SK-N-SH (cell line): ENCODE measurements around the gene XXYLT1. TPM values are rescaled to one million over a fixed set of nuclear protein-coding genes. Genes with fewer than 3 reads are reported as not detected.

Source experiments
- CTCF ChIA-PET: fragments of 300-600, 350-600 bp; formaldehyde crosslinking; extraction: SDS; loops from one replicate; lab custom pipeline; 2021; lab: Yijun Ruan, JAX
- POLR2A ChIA-PET: fragments of 350-600 bp; sonication (Branson Sonifier 250); formaldehyde crosslinking; extraction: SDS; loops from one replicate; lab custom pipeline; 2020; ENCODE audit warnings: antibody characterized with exemption, inconsistent platforms; lab: Yijun Ruan, JAX
- DNase-seq: peaks from one replicate; pipeline ENCODE4 v3.0.0; 2012
- H2AFZ ChIP-seq: fragments of 200-600 bp; sonication (generic); 2 replicates; pipeline ENCODE4 v1.8.1; 2016; ENCODE audit warnings: antibody characterized with exemption, mild to moderate bottlenecking, low read depth
- H3F3A ChIP-seq: fragments of 200-600 bp; sonication (generic); replicated peaks from 2 replicates; pipeline ENCODE3; 2016; ENCODE audit warnings: antibody characterized with exemption, mild to moderate bottlenecking; ENCODE audit not compliant: insufficient read depth
- H3K27ac ChIP-seq, 2 experiments: fragments of 200-500 bp in 1 of 2; fragments of 200-600 bp in 1 of 2; sonication (Bioruptor generic) in 1 of 2; sonication (generic), shearing (Covaris generic) in 1 of 2; 2 replicates each; pipeline versions ENCODE4 v1.5.1 to v1.6.1; 2014 to 2016; ENCODE audit warnings: low read depth in 2 of 2, inconsistent platforms in 1 of 2, low read length in 1 of 2, mild to moderate bottlenecking in 1 of 2, mixed read lengths in 1 of 2
- H3K27me3 ChIP-seq: fragments of 200-600 bp; sonication (generic), shearing (Covaris generic); 2 replicates; pipeline ENCODE4 v1.6.1; 2016; ENCODE audit warnings: mixed run types; ENCODE audit not compliant: insufficient read depth
- H3K36me3 ChIP-seq, 2 experiments: fragments of 200-500 bp in 1 of 2; fragments of 200-600 bp in 1 of 2; sonication (Bioruptor generic) in 1 of 2; sonication (generic) in 1 of 2; replicated peaks in 1 of 2; 2 replicates each; pipeline versions ENCODE3 to v1.5.1; 2014 to 2016; ENCODE audit warnings: low read length in 1 of 2, mild to moderate bottlenecking in 1 of 2; ENCODE audit not compliant: insufficient read depth in 2 of 2, control insufficient read depth in 1 of 2
- H3K4me1 ChIP-seq, 2 experiments: fragments of 200-500 bp in 1 of 2; fragments of 200-600 bp in 1 of 2; sonication (Bioruptor generic) in 1 of 2; sonication (generic), shearing (Covaris generic) in 1 of 2; 2 replicates each; pipeline versions ENCODE4 v1.5.1 to v1.6.1; 2014 to 2016; ENCODE audit warnings: low read depth in 1 of 2, low read length in 1 of 2, mixed run types in 1 of 2; ENCODE audit not compliant: insufficient read depth in 2 of 2, control insufficient read depth in 1 of 2
- H3K4me2 ChIP-seq: fragments of 200-600 bp; sonication (generic), shearing (Covaris generic); 2 replicates; pipeline ENCODE4 v1.6.1; 2017; ENCODE audit warnings: mixed run types
- H3K4me3 ChIP-seq, 2 experiments: fragments of 200-500 bp in 1 of 2; fragments of 200-600 bp in 1 of 2; sonication (Bioruptor generic) in 1 of 2; sonication (generic), shearing (Covaris generic) in 1 of 2; 2 replicates each; pipeline versions ENCODE4 v1.5.1 to v1.8.1; 2014 to 2016; ENCODE audit warnings: low read depth in 2 of 2, inconsistent platforms in 1 of 2, low read length in 1 of 2, mild to moderate bottlenecking in 1 of 2, mixed read lengths in 1 of 2, moderate library complexity in 1 of 2
- H3K79me2 ChIP-seq: fragments of 200-600 bp; sonication (generic); 2 replicates; pipeline ENCODE4 v1.8.1; 2017; ENCODE audit warnings: mild to moderate bottlenecking; ENCODE audit not compliant: insufficient read depth
- H3K9ac ChIP-seq: fragments of 200-600 bp; sonication (generic); 2 replicates; pipeline ENCODE4 v1.6.1; 2017; ENCODE audit warnings: mixed run types
- H3K9me2 ChIP-seq: fragments of 200-600 bp; sonication (generic); 2 replicates; pipeline ENCODE4 v1.6.1; 2017; ENCODE audit warnings: mixed run types
- H3K9me3 ChIP-seq: fragments of 200-600 bp; sonication (generic); 2 replicates; pipeline ENCODE4 v1.6.1; 2017; ENCODE audit warnings: mixed run types, mild to moderate bottlenecking, moderate library complexity
- H4K20me1 ChIP-seq: fragments of 200-600 bp; sonication (generic); 2 replicates; pipeline ENCODE4 v1.6.1; 2017; ENCODE audit warnings: mild to moderate bottlenecking, mixed run types; ENCODE audit not compliant: insufficient read depth
- CHD2 ChIP-seq: fragments of 150-350 bp; IDR thresholded peaks from 2 replicates; pipeline ENCODE4 v1.6.1; 2018; ENCODE audit warnings: low read length; ENCODE audit not compliant: partially characterized antibody
- FOXJ3 ChIP-seq: sonication (generic); formaldehyde crosslinking; IDR thresholded peaks from 2 replicates; pipeline ENCODE4 v1.5.1; 2020; ENCODE audit warnings: mild to moderate bottlenecking, missing genetic modification reagents
- NFIC ChIP-seq: IDR thresholded peaks from 2 replicates; pipeline ENCODE4 v1.4.0; 2012; ENCODE audit warnings: borderline replicate concordance
- POLR2AphosphoS5 ChIP-seq: IDR thresholded peaks from 2 replicates; pipeline ENCODE4 v1.6.1; 2012; ENCODE audit warnings: low read depth, low read length
- RAD21 ChIP-seq: IDR thresholded peaks from 2 replicates; pipeline ENCODE4 v1.6.1; 2012; ENCODE audit warnings: mild to moderate bottlenecking, low read length
- REST ChIP-seq: IDR thresholded peaks from 2 replicates; pipeline ENCODE4 v1.6.1; 2012; ENCODE audit warnings: mild to moderate bottlenecking, low read depth, low read length, moderate library complexity
- RFX5 ChIP-seq: IDR thresholded peaks from 2 replicates; pipeline ENCODE4 v1.6.1; 2012; ENCODE audit warnings: mild to moderate bottlenecking, improper control_type of control experiment, low read length
- RXRA ChIP-seq: IDR thresholded peaks from 2 replicates; pipeline ENCODE4 v1.4.0; 2012; ENCODE audit warnings: low read depth, mild to moderate bottlenecking, borderline replicate concordance
- TCF12 ChIP-seq: IDR thresholded peaks from 2 replicates; pipeline ENCODE4 v1.4.0; 2012
- WGBS: methylation state at CpG from one replicate; pipeline ENCODE4 v1.1.6; 2017; ENCODE audit warnings: low lambda C conversion rate; 5-methylcytosine and 5-hydroxymethylcytosine counted together
- polyA plus RNA-seq, 3 experiments: library from polyadenylated mRNA; depleted of rRNA; stranded (reverse); fragments of >200 nt; gene quantifications; 2 replicates each; pipeline ENCODE4 v1.2.3, GENCODE V29; 2012
- TF ChIP-seq, protein P1 (sequence below): IDR thresholded peaks from 2 replicates; pipeline ENCODE4 v1.4.0; 2012; ENCODE audit warnings: low read depth, borderline replicate concordance
- TF ChIP-seq, protein P2 (sequence below): fragments of 150-350 bp; IDR thresholded peaks from 2 replicates; pipeline ENCODE4 v1.6.1; 2017; ENCODE audit warnings: antibody characterized with exemption, low read length, low read depth, borderline replicate concordance

Gene XXYLT1
- polyA plus RNA-seq, 1 of the 3 experiments (the other 2 are of a cell fraction), result 22.6 TPM

- peak overlapping the region; percentile 67 to 84 for H3K27ac ChIP-seq
- peak; percentile 41 for DNase-seq
- POLR2A ChIA-PET, result no interaction called here
- H3K4me1 ChIP-seq, result peaks cover 24 to 42% of the 10 kb centered on the region in 2 experiments
- no peaks in the 10 kb centered on the region for H3K9me2 ChIP-seq
- peak; percentile 81 for TF ChIP-seq NFIC
- no peak for TF ChIP-seq RFX5
- peak overlapping the region; percentile 59; the same call in 1 of the 2 replicates for H3K4me2 ChIP-seq
- peaks cover 47% of the 10 kb centered on the region for H3K79me2 ChIP-seq
- no peak overlapping the region for H3K9ac ChIP-seq
- H3K36me3 ChIP-seq, result no peaks in the 10 kb centered on the region
- H3K4me3 ChIP-seq, result no peak overlapping the region; a peak in 1 of 4 replicates
- no peaks in the 10 kb centered on the region for H3K9me3 ChIP-seq
- H2AFZ ChIP-seq, result no peak overlapping the region
- CTCF ChIA-PET, result interaction anchor here (1.0 to 2.4 kb wide), 5 partner anchors 8 to 522 kb away, joined by 3 to 9 read pairs (median 4); no protein-coding TSS in a partner anchor
- no peaks in the 10 kb centered on the region for H3K27me3 ChIP-seq
- no peaks in the 10 kb centered on the region for H4K20me1 ChIP-seq
- WGBS, result 62% methylated on average over 13 of the region's 13 CpGs
- H3F3A ChIP-seq, result peaks cover 17% of the 10 kb centered on the region
Observed at GRCh38 chr3:195204360-195205163, 66.4 kb downstream of the XXYLT1 start.

DNA sequence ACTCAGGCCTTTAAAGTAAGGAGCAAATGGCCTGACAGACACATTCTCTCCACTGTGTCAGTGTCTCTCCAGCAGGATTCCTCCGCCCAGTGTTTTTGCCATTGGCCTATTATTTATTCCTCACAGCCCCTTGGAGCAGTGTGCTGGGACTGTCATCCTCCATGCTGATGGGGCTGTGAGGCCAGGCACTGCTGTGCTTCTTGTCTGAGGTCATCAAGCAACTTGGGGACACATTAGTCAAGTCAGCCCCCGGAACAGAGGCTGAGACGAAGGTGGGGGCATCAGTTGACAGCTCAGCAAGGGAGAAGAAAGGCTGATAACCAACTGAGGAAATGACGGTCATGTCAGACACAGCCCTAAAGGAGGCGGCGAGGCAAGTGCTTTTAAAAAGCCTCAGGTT lies 67.4 kb downstream of the XXYLT1 start:
- H4K20me1 ChIP-seq, result no peaks in the 10 kb centered on the region
- H3K4me1 ChIP-seq, result peaks cover 20 to 32% of the 10 kb centered on the region in 2 experiments
- H3K27ac ChIP-seq, result peak overlapping the region in 1 of 2 experiments; percentile 9; a peak in 1 of 4 replicates
- CTCF ChIA-PET, result interaction anchor here (1.0 to 2.4 kb wide), 2 partner anchors 16 to 19 kb away, joined by 4 to 9 read pairs; no protein-coding TSS in a partner anchor
- 93% methylated on average over 6 of the region's 6 CpGs for WGBS
- POLR2A ChIA-PET, result no interaction called here
- H3K9me3 ChIP-seq, result no peaks in the 10 kb centered on the region
- peaks cover 45% of the 10 kb centered on the region for H3K79me2 ChIP-seq
- H3K4me3 ChIP-seq, result no peak overlapping the region
- peaks cover 16% of the 10 kb centered on the region for H3F3A ChIP-seq
- no peaks in the 10 kb centered on the region for H3K27me3 ChIP-seq
- no peak overlapping the region for H3K9ac ChIP-seq
- no peak for TF ChIP-seq CHD2
- no peak for TF ChIP-seq RAD21
- H2AFZ ChIP-seq, result no peak overlapping the region
- DNase-seq, result no peak
- no peak overlapping the region for H3K4me2 ChIP-seq
- H3K9me2 ChIP-seq, result no peaks in the 10 kb centered on the region
- H3K36me3 ChIP-seq, result no peaks in the 10 kb centered on the region

DNA sequence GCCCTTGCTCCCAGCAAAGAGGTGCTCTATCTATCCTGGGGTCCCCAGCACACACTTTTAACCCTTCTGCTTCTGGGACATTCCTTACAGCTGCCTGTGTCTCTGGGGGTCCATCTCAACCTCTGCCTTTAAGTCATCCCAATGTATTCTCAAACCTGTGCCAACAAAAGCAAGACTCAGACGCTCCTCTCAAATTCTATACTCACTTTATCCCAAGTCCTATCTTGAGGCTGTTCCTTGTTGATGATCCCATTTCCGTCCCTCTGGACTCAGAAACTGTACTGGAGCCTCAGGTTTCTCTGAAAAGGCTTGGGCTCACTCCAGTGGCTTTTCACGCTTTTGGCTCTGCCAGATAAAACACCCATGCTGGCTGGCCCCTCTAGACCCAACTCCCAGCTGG lies 69.7 kb downstream of the XXYLT1 start:
- Histone ChIP-seq H3F3A (peaks cover 39% of the 10 kb centered on the region), H3K36me3 (no peaks in the 10 kb centered on the region), H3K4me3 (no peak overlapping the region), H3K9ac (no peak overlapping the region), H3K4me2 (no peak overlapping the region), H2AFZ (no peak overlapping the region), H3K79me2 (peaks cover 40% of the 10 kb centered on the region), H3K27me3 (no peaks in the 10 kb centered on the region), H3K9me3 (no peaks in the 10 kb centered on the region), H3K27ac (no peak overlapping the region), H4K20me1 (no peaks in the 10 kb centered on the region), H3K9me2 (no peaks in the 10 kb centered on the region), H3K4me1 (peaks cover 25 to 40% of the 10 kb centered on the region in 2 experiments)
- POLR2A ChIA-PET, result no interaction called here
- TF ChIP-seq POLR2AphosphoS5 (no peak), FOXJ3 (no peak), TCF12 (no peak), REST (no peak), RXRA (no peak)
- TF ChIP-seq, protein P1, sequence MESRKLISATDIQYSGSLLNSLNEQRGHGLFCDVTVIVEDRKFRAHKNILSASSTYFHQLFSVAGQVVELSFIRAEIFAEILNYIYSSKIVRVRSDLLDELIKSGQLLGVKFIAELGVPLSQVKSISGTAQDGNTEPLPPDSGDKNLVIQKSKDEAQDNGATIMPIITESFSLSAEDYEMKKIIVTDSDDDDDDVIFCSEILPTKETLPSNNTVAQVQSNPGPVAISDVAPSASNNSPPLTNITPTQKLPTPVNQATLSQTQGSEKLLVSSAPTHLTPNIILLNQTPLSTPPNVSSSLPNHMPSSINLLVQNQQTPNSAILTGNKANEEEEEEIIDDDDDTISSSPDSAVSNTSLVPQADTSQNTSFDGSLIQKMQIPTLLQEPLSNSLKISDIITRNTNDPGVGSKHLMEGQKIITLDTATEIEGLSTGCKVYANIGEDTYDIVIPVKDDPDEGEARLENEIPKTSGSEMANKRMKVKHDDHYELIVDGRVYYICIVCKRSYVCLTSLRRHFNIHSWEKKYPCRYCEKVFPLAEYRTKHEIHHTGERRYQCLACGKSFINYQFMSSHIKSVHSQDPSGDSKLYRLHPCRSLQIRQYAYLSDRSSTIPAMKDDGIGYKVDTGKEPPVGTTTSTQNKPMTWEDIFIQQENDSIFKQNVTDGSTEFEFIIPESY, result no peak
- TF ChIP-seq, protein P2, sequence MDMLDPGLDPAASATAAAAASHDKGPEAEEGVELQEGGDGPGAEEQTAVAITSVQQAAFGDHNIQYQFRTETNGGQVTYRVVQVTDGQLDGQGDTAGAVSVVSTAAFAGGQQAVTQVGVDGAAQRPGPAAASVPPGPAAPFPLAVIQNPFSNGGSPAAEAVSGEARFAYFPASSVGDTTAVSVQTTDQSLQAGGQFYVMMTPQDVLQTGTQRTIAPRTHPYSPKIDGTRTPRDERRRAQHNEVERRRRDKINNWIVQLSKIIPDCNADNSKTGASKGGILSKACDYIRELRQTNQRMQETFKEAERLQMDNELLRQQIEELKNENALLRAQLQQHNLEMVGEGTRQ, result no peak
- DNase-seq, result no peak
- CTCF ChIA-PET, result interaction anchor here (1.8 kb wide), 1 partner anchor 519 kb away, joined by 6 read pairs; no protein-coding TSS in a partner anchor
- 97% methylated on average over 3 of the region's 3 CpGs for WGBS
